Parathyroid adenoma (tissue), 2 donors: ENCODE data around the gene PARP12.

Experiments
- H2AFZ ChIP-seq: fragments of 300-600 bp; sonication (generic); one replicate; pipeline ENCODE4 v1.7.0; 2017; ENCODE audit warnings: antibody characterized with exemption, mild to moderate bottlenecking
- H3K27ac ChIP-seq: fragments of 300-600 bp; sonication (generic); one replicate; pipeline ENCODE4 v1.7.0; 2017
- H3K27me3 ChIP-seq: fragments of 300-600 bp; sonication (generic); one replicate; pipeline ENCODE4 v1.7.0; 2017; ENCODE audit warnings: low read length; ENCODE audit not compliant: control insufficient read depth, insufficient read depth
- H3K36me3 ChIP-seq: fragments of 300-600 bp; sonication (generic); one replicate; pipeline ENCODE4 v1.7.0; 2017; ENCODE audit warnings: low read length; ENCODE audit not compliant: control insufficient read depth, insufficient read depth
- H3K4me1 ChIP-seq: fragments of 300-600 bp; sonication (generic); one replicate; pipeline ENCODE4 v1.7.0; 2017; ENCODE audit warnings: control low read depth
- H3K4me2 ChIP-seq: fragments of 300-600 bp; sonication (generic); one replicate; pipeline ENCODE4 v1.7.0; 2017; ENCODE audit warnings: low read length
- H3K4me3 ChIP-seq: fragments of 300-600 bp; sonication (generic); one replicate; pipeline ENCODE4 v1.7.0; 2017; ENCODE audit warnings: low read depth, low read length
- H3K79me2 ChIP-seq: fragments of 300-600 bp; sonication (generic); one replicate; pipeline ENCODE4 v1.7.0; 2017; ENCODE audit warnings: control low read depth
- H3K9ac ChIP-seq: fragments of 300-600 bp; sonication (generic); one replicate; pipeline ENCODE4 v1.7.0; 2017; ENCODE audit warnings: mild to moderate bottlenecking
- H3K9me3 ChIP-seq: fragments of 300-600 bp; sonication (generic); one replicate; pipeline ENCODE4 v1.7.0; 2017; ENCODE audit warnings: low read length; ENCODE audit not compliant: control insufficient read depth
- CTCF ChIP-seq: fragments of 300-600 bp; sonication (generic); IDR thresholded peaks from one replicate; pipeline ENCODE4 v1.7.0; 2017; ENCODE audit warnings: antibody characterized with exemption, mild to moderate bottlenecking
- donor health status: primary hyperparathyroidism.

Gene PARP12

GRCh38 chr7:140028311-140028710 lies 34.4 kb downstream of the PARP12 start:
- Histone ChIP-seq H3K4me2 (no peak overlapping the region), H3K4me1 (no peaks in the 10 kb centered on the region), H3K27me3 (no peaks in the 10 kb centered on the region), H3K79me2 (no peaks in the 10 kb centered on the region), H3K36me3 (no peaks in the 10 kb centered on the region), H3K9me3 (no peaks in the 10 kb centered on the region), H3K27ac (no peak overlapping the region), H2AFZ (no peak overlapping the region), H3K4me3 (no peak overlapping the region), H3K9ac (no peak overlapping the region)
- TF ChIP-seq CTCF, result no peak

GRCh38 chr7:140027858-140028257 lies 34.9 kb downstream of the PARP12 start:
- H3K27me3 ChIP-seq, result no peaks in the 10 kb centered on the region
- TF ChIP-seq CTCF, result no peak
- H3K4me2 ChIP-seq, result no peak overlapping the region
- H3K9me3 ChIP-seq, result no peaks in the 10 kb centered on the region
- H3K79me2 ChIP-seq, result no peaks in the 10 kb centered on the region
- H3K4me3 ChIP-seq, result no peak overlapping the region
- H3K9ac ChIP-seq, result no peak overlapping the region
- H3K4me1 ChIP-seq, result no peaks in the 10 kb centered on the region
- no peak overlapping the region for H3K27ac ChIP-seq
- H2AFZ ChIP-seq, result no peak overlapping the region
- H3K36me3 ChIP-seq, result no peaks in the 10 kb centered on the region

DNA sequence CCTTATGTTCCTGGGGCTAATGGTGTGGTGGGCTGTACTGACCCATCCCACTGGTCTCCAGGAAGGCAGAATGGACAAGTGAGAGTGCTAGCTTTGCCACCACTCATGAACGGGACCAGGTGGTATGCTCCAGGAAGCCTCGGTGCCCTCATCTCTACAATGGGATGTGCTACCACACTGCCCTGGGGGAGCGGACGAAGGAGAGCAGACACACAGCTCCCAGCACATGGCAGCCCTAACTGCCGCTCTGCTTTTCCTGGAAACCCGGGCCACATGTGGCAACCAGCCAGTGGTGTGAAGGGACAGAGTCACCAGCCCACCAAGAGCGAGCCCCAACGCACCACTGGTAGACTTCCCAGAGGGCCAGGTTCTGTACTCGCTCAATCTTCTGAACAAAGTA lies 35.8 kb downstream of the PARP12 start:
- H3K9me3 ChIP-seq, result no peaks in the 10 kb centered on the region

DNA sequence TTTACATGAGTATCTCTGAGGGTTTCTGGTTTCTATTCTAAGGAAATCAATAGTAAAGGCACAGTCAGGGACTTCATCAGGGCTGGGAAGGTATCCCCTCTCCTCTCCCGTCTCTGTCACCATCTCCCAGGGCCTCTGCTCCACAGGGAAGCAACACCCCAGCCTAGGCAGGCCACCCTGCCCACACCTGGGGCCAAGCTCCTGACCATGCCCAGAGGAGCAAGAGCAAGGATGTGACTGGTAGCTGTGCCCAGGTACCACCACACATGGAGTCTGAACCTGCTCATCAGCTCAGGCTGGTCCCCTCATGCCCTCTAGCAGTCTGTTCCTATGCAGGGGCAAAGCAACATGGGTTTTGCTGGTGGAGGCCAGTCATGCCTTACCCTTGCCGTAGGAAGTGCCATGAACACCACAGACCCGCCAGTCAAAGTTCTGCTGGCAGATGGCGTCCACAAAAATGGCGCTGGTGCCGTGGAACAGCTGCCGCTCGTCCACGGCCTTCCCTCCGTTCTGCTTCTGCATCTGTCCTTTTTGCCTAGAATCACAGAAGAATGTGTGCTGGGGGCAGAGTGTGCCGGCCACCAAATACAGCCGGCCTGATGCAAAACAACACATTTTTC lies 36.8 kb downstream of the PARP12 start:
- H3K9me3 ChIP-seq, result no peaks in the 10 kb centered on the region
- H3K27ac ChIP-seq, result no peak overlapping the region
- no peak overlapping the region for H3K4me3 ChIP-seq
- no peak for TF ChIP-seq CTCF
- no peak overlapping the region for H3K4me2 ChIP-seq
- no peaks in the 10 kb centered on the region for H3K36me3 ChIP-seq
- no peaks in the 10 kb centered on the region for H3K27me3 ChIP-seq
- H3K79me2 ChIP-seq, result no peaks in the 10 kb centered on the region
- no peaks in the 10 kb centered on the region for H3K4me1 ChIP-seq
- no peak overlapping the region for H3K9ac ChIP-seq
- no peak overlapping the region for H2AFZ ChIP-seq

More for the DNA sequence above, 35.8 kb downstream of the PARP12 start:
- H3K9ac ChIP-seq, result no peak overlapping the region
- no peak overlapping the region for H3K27ac ChIP-seq
- TF ChIP-seq CTCF, result no peak
- H3K4me2 ChIP-seq, result no peak overlapping the region
- no peak overlapping the region for H3K4me3 ChIP-seq
- H3K4me1 ChIP-seq, result no peaks in the 10 kb centered on the region
- H3K27me3 ChIP-seq, result no peaks in the 10 kb centered on the region
- H3K36me3 ChIP-seq, result no peaks in the 10 kb centered on the region
- H2AFZ ChIP-seq, result no peak overlapping the region
- H3K79me2 ChIP-seq, result no peaks in the 10 kb centered on the region

- H2AFZ ChIP-seq, result no peak overlapping the region
- H3K27me3 ChIP-seq, result no peaks in the 10 kb centered on the region
- no peaks in the 10 kb centered on the region for H3K79me2 ChIP-seq
- no peak for TF ChIP-seq CTCF
- no peaks in the 10 kb centered on the region for H3K9me3 ChIP-seq
- H3K4me1 ChIP-seq, result no peaks in the 10 kb centered on the region
- H3K36me3 ChIP-seq, result no peaks in the 10 kb centered on the region
- H3K4me2 ChIP-seq, result no peak overlapping the region
- H3K4me3 ChIP-seq, result no peak overlapping the region
- no peak overlapping the region for H3K27ac ChIP-seq
- H3K9ac ChIP-seq, result no peak overlapping the region
These were observed 37.5 kb downstream of the PARP12 start for GRCh38 chr7:140025241-140025640.
